Measurements from ENCODE around the gene MT1F.

GRCh38 chr16:56684926-56685590, 27.3 kb downstream of the MT1F start:
- TF ChIP-seq, protein P1, sequence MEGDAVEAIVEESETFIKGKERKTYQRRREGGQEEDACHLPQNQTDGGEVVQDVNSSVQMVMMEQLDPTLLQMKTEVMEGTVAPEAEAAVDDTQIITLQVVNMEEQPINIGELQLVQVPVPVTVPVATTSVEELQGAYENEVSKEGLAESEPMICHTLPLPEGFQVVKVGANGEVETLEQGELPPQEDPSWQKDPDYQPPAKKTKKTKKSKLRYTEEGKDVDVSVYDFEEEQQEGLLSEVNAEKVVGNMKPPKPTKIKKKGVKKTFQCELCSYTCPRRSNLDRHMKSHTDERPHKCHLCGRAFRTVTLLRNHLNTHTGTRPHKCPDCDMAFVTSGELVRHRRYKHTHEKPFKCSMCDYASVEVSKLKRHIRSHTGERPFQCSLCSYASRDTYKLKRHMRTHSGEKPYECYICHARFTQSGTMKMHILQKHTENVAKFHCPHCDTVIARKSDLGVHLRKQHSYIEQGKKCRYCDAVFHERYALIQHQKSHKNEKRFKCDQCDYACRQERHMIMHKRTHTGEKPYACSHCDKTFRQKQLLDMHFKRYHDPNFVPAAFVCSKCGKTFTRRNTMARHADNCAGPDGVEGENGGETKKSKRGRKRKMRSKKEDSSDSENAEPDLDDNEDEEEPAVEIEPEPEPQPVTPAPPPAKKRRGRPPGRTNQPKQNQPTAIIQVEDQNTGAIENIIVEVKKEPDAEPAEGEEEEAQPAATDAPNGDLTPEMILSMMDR (IDR thresholded peaks at IDR 0.05), result no peak
- TF ChIP-seq POLR2A (IDR thresholded peaks at IDR 0.05), result peak; percentile 32 to 88 (median 84)
